GM12878 (cell line): ENCODE data around the gene PDE11A. TPM values are rescaled to one million over a fixed set of nuclear protein-coding genes. Genes with fewer than 3 reads are reported as not detected.
"Not testable (repeated sequence)": the region's sequence is repeated elsewhere in the genome, so short reads cannot be mapped to it uniquely, and the experiment has no call there.

Source experiments
- ATAC-seq: fragments of 200-7000 bp; cut with Tn5 transposase; 3 replicates; pipeline ENCODE4 v1.9.1; 2020; ENCODE audit warnings: mild to moderate bottlenecking, moderate library complexity
- BruUV-seq: library from RNA; stranded (reverse); fragments of 400-500 nt; replicated peaks from 2 replicates; lab custom pipeline; 2021; lab: Mats Ljungman, UMichigan
- CTCF ChIA-PET: fragments of 300-600 bp; sonication (Branson Sonifier 250); formaldehyde crosslinking; extraction: SDS; loops from one replicate; lab custom pipeline; 2021; ENCODE audit warnings: inconsistent platforms; lab: Yijun Ruan, JAX
- POLR2A ChIA-PET: fragments of 350-600 bp; formaldehyde crosslinking; extraction: SDS; loops from one replicate; lab custom pipeline; 2021; ENCODE audit warnings: inconsistent platforms; lab: Charles Lee
- RAD21 ChIA-PET: fragments of 300-600 bp; sonication (Branson Sonifier 250); formaldehyde crosslinking; loops from one replicate; lab custom pipeline; 2023; ENCODE audit warnings: antibody characterized with exemption; ENCODE audit not compliant: unreplicated experiment; lab: Charles Lee
- SMC1A ChIA-PET: fragments of 300-600 bp; sonication (Branson Sonifier 250); formaldehyde crosslinking; loops from one replicate; lab custom pipeline; 2023; ENCODE audit not compliant: unreplicated experiment, uncharacterized antibody; lab: Charles Lee
- DNase-seq: peaks from one replicate; pipeline ENCODE4 v3.0.0-alpha.2; 2011; ENCODE audit warnings: low read depth, low spot score
- FAIRE-seq: peaks from 3 replicates; lab custom pipeline; 2011; peaks lifted over from hg19 to GRCh38; lab: Jason Lieb, UNC
- H2AFZ ChIP-seq: 2 replicates; pipeline ENCODE4 v1.6.0; 2011; ENCODE audit warnings: low read depth, low read length, control low read depth; ENCODE audit not compliant: control insufficient read depth
- H3K27ac ChIP-seq: 2 replicates; pipeline ENCODE4 v1.5.1; 2011; ENCODE audit warnings: control low read depth; ENCODE audit not compliant: control insufficient read depth, insufficient read depth
- H3K27me3 ChIP-seq, 2 experiments: replicated peaks in 1 of 2; 2 replicates each; pipeline versions ENCODE4 v1.6.0 to v1.6.1; 2011; ENCODE audit warnings: low read length in 1 of 2; ENCODE audit not compliant: control insufficient read depth in 2 of 2, insufficient read depth in 2 of 2
- H3K36me3 ChIP-seq, 2 experiments: 2 replicates each; pipeline ENCODE4 v1.5.1; 2011; ENCODE audit warnings: low read length in 1 of 2; ENCODE audit not compliant: control insufficient read depth in 2 of 2, insufficient read depth in 2 of 2
- H3K4me1 ChIP-seq: 2 replicates; pipeline ENCODE4 v1.6.1; 2011; ENCODE audit warnings: mild to moderate bottlenecking, low read length, moderate library complexity, mixed read lengths; ENCODE audit not compliant: control insufficient read depth, insufficient read depth
- H3K4me2 ChIP-seq: 2 replicates; pipeline ENCODE4 v1.6.0; 2011; ENCODE audit warnings: control low read depth; ENCODE audit not compliant: control insufficient read depth, insufficient read depth
- H3K4me3 ChIP-seq: fragments of 200-600 bp; sonication (generic); 2 replicates; pipeline ENCODE4 v1.5.1; 2016
- H3K79me2 ChIP-seq: 2 replicates; pipeline ENCODE4 v1.6.0; 2011; ENCODE audit warnings: low read length; ENCODE audit not compliant: control insufficient read depth, insufficient read depth
- H3K9ac ChIP-seq: 2 replicates; pipeline ENCODE4 v1.8.0; 2011; ENCODE audit warnings: low read length, control low read depth, mixed read lengths; ENCODE audit not compliant: control insufficient read depth, insufficient read depth
- H3K9me3 ChIP-seq: replicated peaks from 3 replicates; pipeline ENCODE4 v1.5.1; 2011; ENCODE audit warnings: mild to moderate bottlenecking, low read length; ENCODE audit not compliant: control insufficient read depth, insufficient read depth
- H4K20me1 ChIP-seq: 2 replicates; pipeline ENCODE4 v1.6.0; 2011; ENCODE audit not compliant: control insufficient read depth, insufficient read depth
- PAX8 ChIP-seq: fragments of 450-650 bp; IDR thresholded peaks from 2 replicates; pipeline ENCODE4 v1.6.1; 2017; ENCODE audit warnings: mild to moderate bottlenecking, moderate library complexity
- RAD51 ChIP-seq: fragments of 450-650 bp; IDR thresholded peaks from 2 replicates; pipeline ENCODE4 v1.6.1; 2016; ENCODE audit warnings: moderate library complexity, mild to moderate bottlenecking, inconsistent platforms
- WGBS: methylation state at CpG from one replicate; pipeline ENCODE4 v1.1.6; 2016; ENCODE audit warnings: low lambda C conversion rate; ENCODE audit not compliant: insufficient replicate concordance, insufficient coverage; ENCODE audit errors: missing lambda C conversion rate; 5-methylcytosine and 5-hydroxymethylcytosine counted together
- in situ Hi-C: fragments of 300-500 bp; cut with MboI; formaldehyde crosslinking; loops from 9 replicates; pipeline ENCODE4 v1.14.3; 2018; ENCODE audit warnings: mixed read lengths
- intact Hi-C: fragments of 100-400 bp; cut with micrococcal nuclease; formaldehyde crosslinking; loops from one replicate; pipeline ENCODE4 v1.14.2; 2022; ENCODE audit not compliant: unreplicated experiment
- polyA plus RNA-seq, 11 experiments: library from polyadenylated mRNA; depleted of rRNA in 4 of 11; unstranded in 6 of 11; stranded (reverse) in 5 of 11; fragments of >200 nt; fragmentation: Nextera tagmentation in 4 of 11; fragmentation: Illumina TruSeq in 1 of 11; extraction: Ambion mirVana in 4 of 11; extraction: Trizol in 1 of 11; gene quantifications; 1 replicate in 1 of 11; 2 replicates in 10 of 11; pipeline versions ENCODE4 v1.2.1 to v1.2.3, GENCODE V29; 2011 to 2016; ENCODE audit warnings: inconsistent platforms in 2 of 11, missing spikeins in 2 of 11, low read depth in 1 of 11
- total RNA-seq, 4 experiments: library from RNA; depleted of rRNA in 3 of 4; stranded (reverse); fragments of >200 nt in 3 of 4; fragmentation: Illumina TruSeq in 1 of 4; extraction: Trizol in 1 of 4; gene quantifications; 2 replicates each; pipeline versions ENCODE4 v1.2.1 to v1.2.3, GENCODE V29; 2013 to 2021
- TF ChIP-seq, protein P1 (sequence below): IDR thresholded peaks from 2 replicates; pipeline ENCODE4 v1.6.1; 2012; ENCODE audit warnings: low read length, inconsistent platforms

Gene PDE11A
- total and polyA plus RNA-seq, 10 of the 15 experiments (the other 5 are each of a cell fraction or from before 2014, with no cell fraction given), result 0.01 to 0.17 (median 0.06) TPM; not detected in 5

DNA sequence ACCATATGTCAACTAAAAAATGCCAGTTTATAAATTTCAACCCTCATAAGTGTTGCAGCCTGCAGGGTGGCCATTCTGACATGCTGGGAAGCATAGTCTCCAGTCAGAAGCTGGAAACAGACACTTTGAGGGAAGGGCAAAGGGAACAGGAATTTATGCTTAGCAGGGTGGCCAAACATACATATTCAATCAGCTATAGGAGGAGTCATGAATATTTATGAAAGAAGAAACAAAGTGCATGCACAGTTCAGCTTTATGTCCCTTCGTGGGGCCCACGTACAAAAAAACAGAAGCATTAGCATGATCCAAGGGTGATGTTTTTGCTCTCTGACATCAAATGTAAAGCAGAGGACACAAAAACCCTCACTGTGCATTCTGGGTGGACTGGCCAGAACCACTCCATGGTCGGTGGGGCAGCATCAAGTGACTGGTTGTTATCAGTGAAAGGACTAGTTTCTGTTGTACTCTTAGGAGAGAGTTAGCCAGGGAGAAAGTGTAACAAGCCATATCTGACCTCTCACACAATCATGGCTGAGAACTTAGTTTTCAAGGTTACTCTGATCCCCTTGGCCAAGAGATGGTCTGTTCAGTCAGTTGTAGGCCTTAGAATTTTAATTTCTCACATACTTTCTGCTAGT is 9.9 kb upstream of the PDE11A start:
- ATAC-seq, result no peak
- no peak overlapping the region for H3K4me2 ChIP-seq
- no peak for FAIRE-seq
- H3K9ac ChIP-seq, result no peak overlapping the region
- no peaks in the 10 kb centered on the region for H3K36me3 ChIP-seq
- 23% methylated on average over 3 of the region's 3 CpGs for WGBS
- intact Hi-C loops (no loop called here), in situ Hi-C loops (no loop called here)
- no peak overlapping the region for H3K4me3 ChIP-seq
- ChIA-PET POLR2A (no interaction called here), RAD21 (no interaction called here), SMC1A (no interaction called here), CTCF (no interaction called here)
- no peaks in the 10 kb centered on the region for H3K79me2 ChIP-seq
- no peak for DNase-seq
- H3K27ac ChIP-seq, result no peak overlapping the region
- no peaks in the 10 kb centered on the region for H3K9me3 ChIP-seq
- no peaks in the 10 kb centered on the region for H3K4me1 ChIP-seq
- no peaks in the 10 kb centered on the region for H4K20me1 ChIP-seq
- H2AFZ ChIP-seq, result no peak overlapping the region
- TF ChIP-seq, protein P1, sequence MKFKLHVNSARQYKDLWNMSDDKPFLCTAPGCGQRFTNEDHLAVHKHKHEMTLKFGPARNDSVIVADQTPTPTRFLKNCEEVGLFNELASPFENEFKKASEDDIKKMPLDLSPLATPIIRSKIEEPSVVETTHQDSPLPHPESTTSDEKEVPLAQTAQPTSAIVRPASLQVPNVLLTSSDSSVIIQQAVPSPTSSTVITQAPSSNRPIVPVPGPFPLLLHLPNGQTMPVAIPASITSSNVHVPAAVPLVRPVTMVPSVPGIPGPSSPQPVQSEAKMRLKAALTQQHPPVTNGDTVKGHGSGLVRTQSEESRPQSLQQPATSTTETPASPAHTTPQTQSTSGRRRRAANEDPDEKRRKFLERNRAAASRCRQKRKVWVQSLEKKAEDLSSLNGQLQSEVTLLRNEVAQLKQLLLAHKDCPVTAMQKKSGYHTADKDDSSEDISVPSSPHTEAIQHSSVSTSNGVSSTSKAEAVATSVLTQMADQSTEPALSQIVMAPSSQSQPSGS, result no peak
- TF ChIP-seq RAD51 (no peak), PAX8 (no peak)
- BruUV-seq, result no TSS peak
- no peaks in the 10 kb centered on the region for H3K27me3 ChIP-seq

DNA sequence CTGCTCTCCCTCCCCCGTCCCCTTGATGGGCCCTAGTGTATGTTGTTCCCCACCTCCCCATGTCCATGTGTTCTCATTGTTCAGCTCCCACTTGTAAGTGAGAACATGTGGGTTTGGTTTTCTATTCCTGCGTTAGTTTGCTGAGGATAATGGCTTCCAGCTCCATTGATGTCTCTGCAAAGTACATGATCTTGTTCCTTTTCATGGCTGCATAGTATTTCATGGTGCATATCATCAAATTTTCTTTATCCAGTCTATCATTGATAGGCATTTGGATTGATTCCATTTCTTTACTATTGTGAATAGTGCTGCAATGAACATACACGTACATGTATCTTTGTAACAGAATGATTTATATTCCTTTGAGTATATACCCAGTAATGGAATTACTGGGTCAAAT is 6.7 kb upstream of the PDE11A start:
- H3K4me1 ChIP-seq, DNase-seq, FAIRE-seq, H3K36me3 ChIP-seq, H3K79me2 ChIP-seq, RAD21 ChIA-PET, H3K9ac ChIP-seq, H4K20me1 ChIP-seq, H3K4me3 ChIP-seq, H3K4me2 ChIP-seq, H3K27ac ChIP-seq, ATAC-seq, H3K27me3 ChIP-seq, H2AFZ ChIP-seq, POLR2A ChIA-PET, in situ Hi-C loops, BruUV-seq, H3K9me3 ChIP-seq, intact Hi-C loops: not testable (repeated sequence)
- 34% methylated on average over 3 of the region's 3 CpGs for WGBS
- SMC1A ChIA-PET, result interaction anchor here (1.7 kb wide), 1 partner anchor 15 kb away, joined by 5 read pairs; no protein-coding TSS in a partner anchor
- CTCF ChIA-PET, result interaction anchor here (0.7 kb wide), 1 partner anchor 96 kb away, joined by 3 read pairs; no protein-coding TSS in a partner anchor
